Measurements from ENCODE around the gene ATR.
A peak's percentile ranks its signal among the peaks of the same experiment; 100 is the strongest.

Gene ATR

DNA sequence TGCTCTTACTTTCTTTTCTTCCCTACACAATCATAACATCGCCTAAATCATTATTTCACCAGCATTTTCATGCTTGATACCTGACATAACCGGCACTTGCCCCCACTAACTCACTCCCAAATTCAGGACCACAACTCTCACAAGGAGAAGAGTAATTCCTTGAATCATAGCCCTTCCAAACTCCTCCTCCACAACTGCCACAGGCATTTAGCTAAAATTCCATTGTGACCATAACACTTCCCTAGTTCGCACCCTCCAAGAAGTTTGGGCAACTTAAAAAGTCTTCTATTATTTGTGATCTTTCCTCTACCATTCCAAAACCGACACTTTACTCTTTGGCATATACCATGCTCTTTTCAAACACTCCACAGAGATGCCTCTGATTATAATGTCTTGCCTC, 71.3 kb downstream of the ATR start:
- DNase-seq, result no peak

DNA sequence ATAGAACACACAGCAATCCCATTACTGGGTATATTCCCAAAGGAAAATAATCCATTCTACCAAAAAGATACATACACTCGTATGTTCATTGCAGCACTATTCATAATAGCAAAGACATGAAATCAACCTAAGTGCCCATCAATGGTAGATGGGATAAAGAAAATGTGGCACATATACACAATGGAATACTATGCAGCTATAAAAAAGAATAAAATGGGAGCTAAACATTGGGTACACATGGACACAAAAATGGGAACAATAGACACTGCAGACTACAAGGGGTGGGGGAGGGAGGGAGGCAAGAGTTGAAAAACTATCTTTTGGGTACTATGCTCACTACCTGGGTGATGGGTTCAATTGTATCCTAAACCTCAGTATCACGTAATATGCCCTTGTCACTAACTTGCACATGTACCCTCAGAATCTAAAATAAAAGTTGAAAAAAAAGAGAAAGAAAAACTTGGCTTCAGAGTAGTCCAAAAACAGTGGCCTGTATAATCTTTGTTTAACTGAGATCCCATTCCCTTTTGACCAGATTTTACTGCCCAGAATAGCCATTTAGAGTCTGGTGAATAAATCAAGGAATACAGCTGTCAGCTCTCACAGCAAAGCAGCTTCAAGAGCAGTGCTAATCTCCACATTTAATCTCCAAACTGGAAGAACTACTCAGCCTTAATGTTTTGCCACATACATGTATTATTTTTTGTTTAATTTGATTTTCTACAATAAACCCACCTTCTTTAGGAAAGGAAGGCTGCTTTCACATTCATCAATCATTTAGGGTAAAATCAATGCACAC, 76.1 kb downstream of the ATR start:
- no peak for DNase-seq

DNA sequence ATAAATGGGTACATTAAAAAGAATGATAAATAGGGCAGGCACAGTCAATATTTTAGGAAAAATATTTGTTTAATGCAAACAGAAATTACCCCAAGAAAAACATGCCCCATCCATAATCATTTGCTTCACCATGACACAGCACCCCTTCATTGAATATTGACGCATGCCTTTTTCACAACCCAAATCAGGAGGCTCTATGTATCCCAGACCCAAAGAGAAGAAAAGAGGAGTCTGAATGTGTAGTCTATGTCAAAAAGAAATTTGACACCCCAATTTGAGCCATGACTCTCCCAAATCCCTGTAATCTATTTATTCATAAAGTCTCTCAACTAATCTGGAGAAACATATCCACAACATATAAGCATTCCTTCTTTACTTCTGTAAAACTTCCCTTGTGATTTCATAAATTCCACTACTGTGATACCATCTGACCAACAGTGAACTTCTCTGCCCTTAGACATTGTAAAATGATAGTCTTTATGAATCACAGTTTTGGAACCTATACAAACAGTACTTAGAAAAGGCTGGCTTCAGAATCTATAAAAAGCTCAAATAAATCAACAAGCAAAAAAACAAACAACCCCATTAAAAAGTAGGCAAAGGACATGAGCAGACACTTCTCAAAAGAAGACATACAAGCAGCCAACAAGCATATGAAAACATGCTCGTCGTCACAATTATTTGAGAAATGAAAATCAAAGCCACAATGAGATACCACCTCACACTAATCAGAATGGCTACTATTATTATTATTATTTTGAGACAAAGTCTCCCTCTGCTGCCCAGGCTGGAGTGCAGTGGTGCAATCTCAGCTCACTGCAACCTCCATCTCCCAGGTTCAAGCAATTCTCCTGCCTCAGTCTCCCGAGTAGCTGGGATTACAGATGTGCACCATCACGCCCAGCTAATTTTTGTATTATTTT, 77.3 kb downstream of the ATR start:
- DNase-seq, result no peak

DNA sequence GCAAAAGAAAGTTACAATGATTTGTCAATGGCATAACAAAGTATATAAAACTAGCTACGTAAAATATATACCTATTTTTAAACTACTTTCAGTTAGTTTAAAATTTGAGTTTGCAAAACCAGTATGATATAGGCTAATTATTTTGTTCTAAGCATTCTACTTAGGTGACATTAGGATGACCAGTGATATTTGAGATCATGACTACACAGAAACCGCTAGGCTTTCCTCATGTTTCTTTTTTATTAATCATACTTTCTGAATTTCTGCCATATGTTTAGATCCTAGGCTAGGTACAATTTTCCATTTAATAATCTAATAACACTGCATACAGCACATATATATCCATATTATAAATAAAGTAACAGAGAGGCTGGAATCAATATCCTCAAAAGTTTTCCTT, 78.3 kb downstream of the ATR start:
- DNase-seq, result no peak

DNA sequence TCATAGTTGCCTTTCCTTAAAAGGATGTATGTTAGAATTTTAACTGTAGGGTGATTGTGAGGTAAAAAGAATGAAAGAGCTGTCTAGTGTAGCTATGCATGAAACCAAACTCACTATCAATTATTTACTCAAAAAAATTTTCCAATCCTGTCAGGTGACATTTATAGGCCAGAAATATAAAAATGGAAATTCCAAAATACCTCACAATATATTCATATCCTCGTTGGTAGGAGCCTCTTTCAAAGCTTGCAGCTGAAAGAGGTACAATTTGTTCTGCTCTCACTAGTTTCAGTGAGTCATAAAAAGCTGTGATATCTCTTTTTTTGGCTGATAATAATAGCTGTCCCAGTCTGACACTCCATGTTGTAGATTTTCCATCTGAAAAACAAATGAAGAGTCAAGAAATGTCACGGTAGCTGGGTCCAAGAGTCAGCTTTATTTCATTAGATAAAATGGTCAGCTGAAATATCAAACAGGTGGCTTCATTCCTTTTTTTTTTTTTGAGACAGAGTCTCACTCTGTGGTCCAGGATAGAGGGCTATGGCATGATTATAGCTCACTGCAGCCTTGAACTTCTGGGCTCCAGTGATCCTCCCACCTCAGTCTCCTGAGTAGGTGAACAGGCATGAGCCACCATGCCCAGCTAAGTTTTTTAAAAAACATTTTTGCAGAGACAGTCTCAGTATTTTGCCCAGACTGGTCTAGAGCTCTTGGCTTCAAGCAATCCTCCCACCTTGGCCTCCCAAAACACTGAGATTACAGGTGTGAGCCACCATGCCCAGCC, 79.9 kb downstream of the ATR start:
- DNase-seq, result no peak

DNA sequence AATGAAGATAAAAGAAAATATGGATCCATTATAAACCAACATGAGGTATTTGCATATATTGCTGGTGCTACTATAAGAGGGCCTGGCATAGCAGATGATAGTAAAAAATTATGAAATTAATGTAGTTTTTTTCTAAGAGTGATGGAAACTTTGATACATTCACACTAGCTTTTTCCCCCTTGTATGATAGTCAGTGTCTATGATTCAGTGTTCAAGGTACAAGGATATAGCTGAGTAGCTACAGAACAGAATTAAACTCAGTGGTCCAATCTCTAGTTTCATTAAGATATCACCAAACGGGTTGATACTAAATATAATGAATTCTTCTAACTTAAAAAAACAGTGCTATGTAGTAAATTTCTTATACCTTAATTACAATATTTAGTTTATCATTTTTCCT, 80.8 kb downstream of the ATR start:
- no peak for DNase-seq

DNA sequence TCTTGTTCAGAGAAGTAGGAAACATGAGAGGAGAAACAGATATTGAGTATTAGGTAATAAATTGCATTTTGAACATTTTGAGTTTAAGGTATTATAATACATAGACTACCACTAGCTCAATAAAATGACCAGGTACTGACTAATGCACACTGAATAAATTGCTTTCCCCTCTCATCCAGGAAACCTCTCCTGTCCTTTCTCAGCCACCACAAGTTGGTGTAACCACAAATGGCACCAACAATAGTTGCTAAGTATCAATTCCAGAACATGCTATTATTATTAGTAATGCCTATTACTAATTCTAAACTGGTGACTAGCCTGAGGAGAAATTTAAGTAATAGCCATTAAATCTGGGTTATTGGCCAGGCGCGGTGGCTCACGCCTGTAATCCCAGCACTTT, 83.4 kb downstream of the ATR start:
- DNase-seq, result no peak

DNA sequence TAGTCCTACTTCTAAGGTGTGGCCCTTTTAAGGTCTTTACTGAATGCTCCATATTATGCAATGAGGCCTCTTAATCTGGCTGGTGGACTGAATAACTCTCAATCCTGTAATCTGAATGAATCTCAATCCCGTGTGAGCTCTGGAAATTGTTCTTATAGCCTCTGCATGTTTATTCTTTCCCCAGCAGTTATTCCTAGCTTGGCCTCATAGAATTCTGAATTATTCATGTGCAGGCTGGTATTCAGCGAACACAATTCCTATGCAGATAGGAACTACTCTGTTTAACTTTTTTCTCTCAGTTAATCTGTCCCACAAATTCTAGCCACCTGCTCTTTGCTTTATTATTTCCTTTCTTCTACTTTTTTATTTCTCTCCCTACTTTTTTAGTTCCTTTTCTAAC, 86.3 kb downstream of the ATR start:
- no peak for DNase-seq

DNA sequence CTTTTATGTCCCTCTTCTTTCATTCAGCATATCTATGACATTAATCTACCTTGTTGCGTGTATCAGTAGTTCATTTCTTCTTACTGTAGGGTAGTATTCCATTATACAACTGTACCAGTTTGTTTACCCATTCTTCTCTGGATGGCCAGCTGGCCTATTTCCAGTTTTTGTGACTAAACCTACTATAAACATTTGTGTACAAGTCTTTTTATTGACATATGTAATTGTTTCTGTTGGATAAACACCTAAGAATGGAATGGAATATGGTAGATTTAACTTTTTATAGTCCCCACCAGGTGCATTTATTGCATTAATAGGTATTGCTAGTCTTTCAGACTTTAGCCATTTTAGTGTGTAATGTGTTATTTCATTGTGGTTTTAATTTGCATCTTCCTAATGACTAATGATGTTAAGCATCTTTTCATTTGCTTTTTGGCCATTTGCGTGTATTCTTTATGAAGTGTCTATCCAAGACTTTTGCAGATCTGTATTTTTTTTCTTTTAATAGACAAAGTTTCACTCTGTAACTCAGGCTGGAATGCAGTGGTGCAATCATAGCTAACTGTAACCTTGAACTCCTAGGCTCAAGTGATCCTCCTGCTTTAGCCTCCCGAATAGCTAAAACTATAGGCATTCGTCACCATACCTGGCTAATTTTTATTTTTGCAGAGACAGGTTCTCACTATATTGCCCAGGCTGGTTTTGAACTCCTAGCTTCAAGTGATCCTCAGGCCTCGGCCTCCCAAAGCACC, 88.8 kb downstream of the ATR start:
- no peak for DNase-seq

DNA sequence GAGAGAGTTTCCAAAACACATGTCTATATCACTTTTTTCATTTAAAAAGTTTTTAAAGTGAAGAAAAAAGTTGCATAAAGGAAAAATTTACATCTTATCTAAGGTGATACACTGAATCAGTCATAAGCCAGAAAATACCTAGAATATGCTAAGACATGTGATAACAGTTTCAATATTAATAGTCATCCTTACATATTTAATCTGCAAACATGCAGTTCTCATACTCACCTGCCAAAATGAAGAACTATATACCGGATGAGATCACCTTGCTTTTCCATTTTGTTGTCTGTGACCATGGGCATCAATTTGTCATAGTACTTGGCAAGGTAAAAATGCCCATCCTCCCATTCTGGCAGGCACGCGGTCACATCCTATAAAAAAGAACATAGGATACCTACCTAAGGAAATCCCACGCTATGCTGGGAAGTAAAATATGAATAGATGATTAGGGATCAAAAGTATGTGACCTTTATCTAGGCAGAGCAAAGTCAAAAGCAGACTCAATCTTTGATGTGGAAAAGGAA, 93.6 kb downstream of the ATR start:
- DNase-seq, result no peak

DNA sequence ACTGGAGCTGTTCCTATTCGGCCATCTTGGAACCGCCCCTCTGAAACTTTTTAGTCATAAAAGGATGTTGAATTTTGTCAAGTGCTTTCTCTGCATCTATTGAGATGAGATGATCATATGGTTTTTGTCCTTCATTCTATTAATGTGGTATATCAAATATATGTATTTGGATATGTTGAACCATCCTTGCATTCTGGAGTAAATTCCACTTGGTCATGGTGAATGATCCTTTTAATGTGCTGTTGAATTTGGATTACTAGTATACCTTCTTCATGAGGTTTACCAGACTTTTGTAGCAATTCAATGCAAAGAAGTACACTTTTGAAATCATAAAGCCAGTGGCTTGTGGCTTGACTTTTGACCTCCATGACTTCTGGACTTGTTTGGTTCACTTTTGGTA, 97.3 kb downstream of the ATR start:
- no peak for DNase-seq

DNA sequence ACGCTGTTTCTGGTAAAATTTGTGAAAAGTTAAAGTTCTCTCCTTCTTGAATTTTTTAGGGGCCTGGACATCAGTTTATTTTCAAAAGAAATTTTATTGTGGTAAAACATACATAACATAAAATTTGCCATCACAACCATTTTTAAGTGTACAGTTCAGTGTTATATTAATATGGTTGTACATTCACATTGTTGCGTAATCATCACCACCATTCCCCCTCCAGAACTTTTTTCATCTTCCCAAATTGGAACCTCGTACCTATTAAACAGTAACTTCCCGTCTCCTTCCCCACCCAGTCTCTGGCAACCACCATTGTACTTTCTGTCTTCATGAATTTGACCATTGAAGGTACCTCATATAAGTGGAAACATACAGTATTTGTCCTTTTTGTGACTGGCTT, 107.7 kb downstream of the ATR start:
- DNase-seq, result no peak

DNA sequence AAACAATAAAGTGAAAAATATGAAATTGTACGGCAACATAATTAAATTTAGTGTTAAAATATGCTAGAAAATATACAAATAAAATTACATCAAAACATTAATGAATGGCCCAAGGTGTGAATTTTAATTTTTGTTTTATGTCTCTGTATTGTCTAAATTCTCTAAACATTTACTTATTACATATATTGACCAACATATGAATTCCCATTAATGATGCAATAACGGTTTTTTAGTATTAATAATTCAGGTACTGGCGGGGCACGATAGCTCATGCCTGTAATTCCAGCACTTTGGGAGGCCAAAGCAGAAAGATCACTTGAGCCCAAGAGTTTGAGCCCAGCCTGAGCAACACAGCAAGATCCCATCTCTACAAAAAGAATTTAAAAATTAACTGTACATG, 110.1 kb downstream of the ATR start:
- DNase-seq, result no peak

DNA sequence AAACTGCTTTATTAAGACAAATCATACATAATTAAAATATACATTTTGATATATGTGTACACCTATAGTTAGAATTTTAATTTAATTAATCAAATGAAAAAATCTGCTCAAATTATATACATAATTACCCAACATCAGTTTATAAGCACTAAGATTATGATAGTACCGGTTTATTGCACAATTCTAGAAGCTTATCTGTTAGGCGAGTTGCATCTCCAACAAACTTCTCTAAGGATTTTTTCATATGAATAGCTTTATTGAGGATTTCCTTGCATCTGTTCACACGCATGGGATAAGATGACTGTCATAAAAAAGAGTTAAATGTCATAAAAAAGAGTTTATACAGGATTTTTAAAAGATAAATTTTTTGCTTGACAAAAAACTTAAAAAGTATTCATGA, 110.8 kb downstream of the ATR start:
- no peak for DNase-seq

DNA sequence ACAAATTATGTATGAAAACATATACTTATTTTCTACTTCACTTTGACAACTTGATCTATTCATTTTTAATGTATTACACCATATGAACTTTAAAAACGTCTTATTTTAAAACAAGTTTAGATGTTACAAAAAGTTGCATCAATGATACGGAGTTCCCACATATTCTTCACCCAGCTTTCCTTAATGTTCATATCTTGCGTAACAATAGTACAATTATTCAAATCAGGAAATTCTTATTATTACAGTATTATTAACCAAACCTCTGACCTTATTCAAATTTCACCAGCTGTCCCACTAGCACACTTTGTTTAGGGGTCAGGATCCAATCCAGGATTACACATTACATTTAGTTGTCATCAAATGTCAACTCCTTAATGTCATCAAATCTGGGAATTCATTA, 117.8 kb downstream of the ATR start:
- DNase-seq, result no peak

DNA sequence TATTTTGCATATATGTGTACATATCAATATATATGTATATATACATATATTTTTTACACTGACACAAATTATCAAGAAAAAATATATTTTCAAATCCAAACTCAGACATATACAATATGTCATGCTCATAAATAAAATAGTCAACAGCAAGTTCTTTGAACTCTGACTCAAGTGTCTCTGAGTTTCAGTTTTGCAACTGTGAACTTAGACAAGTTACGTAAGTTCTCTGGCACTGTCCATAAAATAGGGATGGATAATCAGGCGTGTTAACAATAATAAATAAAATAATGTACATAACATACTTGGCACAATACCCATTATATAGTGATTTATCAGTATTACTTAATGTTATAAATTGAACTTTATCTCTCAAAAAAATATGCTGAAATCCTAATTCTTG, 118.6 kb downstream of the ATR start:
- no peak for DNase-seq

DNA sequence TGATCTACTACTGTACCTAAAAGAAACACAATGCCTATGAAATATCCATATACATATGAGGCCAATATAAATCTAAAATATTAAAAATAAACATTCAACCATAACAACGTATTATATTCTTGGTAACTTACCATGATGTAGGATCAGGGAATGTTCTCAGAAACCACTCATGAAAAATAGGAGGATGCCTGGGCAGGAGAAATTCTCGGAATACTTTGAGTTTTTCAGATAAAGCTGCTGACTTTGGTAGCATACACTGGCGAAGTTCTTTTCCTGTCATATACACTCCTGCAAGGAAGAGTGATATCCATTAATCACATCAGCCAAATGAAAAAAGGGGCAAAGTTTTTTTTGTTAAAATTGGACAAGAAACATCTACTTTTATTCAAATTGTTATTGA, 119.4 kb downstream of the ATR start:
- DNase-seq, result no peak

DNA sequence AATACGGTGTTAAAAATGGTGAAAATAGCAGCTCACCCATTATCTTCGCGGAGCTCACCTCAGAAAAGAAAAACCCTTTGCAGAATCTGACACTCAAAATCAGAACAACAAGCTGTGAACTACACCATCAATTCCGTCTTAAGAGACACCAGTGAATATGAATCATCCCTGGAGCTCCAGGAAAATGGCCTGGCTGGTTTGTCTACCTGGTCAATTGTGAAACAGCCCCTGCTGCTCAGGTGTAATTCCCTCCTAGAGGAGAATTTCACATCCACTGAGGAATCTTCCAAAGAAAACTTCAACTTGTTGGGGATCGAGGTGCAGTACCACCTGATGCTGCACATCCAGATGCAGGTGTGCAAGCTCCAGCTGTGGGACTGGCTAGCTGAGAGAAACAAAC, 127.7 kb downstream of the ATR start:
- no peak for DNase-seq

DNA sequence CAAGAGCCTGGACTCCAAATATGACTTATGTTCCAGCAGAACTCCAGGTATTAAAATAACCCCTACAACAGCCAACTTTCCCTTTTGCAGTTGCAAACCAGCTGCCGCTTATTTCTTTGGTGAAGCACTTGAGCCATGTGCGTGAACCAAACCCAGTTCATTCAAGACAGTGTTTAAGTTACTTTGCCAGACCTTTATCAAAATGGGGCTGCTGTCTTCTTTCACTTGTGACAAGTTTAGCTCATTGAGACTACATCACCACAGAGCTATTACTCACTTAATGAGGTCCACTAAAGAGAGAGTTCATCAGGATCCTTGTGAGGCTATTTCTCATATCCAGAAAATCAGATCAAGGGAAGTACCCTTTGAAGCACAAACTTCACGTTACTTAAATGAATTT, 128.3 kb downstream of the ATR start:
- no peak for DNase-seq

DNA sequence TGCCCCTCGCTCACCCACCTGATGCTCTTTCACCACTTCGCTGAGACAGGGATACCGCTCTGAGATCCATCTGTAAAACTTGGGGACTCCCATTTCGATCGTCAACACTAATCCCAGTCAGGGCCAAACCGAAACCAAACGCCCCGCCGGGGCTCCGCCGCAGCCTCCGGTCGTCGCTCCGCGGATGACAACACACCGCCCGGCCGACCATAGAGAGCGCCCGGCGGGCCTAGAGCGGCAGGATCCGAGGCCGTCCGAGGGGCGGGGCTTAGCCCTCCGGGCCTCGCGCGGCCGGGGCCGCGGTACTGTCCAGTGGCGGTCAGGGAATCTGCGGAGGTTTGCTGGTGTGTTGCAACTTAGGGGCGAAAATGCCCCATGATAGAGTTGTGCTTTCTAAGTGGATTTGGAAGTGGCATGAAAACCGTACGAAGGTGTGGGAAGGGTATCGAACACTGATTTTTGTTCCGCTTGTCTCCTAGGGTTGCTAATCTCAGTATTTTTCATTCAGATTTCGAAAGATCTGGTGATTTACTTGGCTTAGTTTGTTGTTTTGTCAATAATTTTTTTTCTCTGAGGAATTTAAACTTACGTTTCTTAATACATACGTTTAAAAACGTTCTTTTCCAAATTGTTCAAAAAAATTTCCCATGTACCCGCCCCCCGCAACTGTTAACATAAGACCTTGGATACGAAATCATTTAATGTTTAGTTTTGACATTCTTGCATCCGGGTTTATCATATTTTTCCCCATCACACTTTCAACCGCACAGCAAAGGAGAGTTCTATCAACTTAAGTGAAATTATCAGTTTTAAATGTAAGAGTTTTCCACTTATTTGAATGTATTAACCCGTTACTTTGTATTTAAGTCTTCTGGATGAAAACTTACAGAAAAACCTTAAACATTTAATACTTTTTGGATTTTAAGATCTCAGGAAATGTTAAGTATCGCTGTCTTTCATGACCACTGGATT, 130.4 kb downstream of the ATR start, which contains the start of gene XRN1:
XRN1 (minus strand) TSS at position 186 of the 972 bp plus-strand sequence; CDS start at position 93, 93 bp downstream.
- peak; percentile 95 for DNase-seq

DNA sequence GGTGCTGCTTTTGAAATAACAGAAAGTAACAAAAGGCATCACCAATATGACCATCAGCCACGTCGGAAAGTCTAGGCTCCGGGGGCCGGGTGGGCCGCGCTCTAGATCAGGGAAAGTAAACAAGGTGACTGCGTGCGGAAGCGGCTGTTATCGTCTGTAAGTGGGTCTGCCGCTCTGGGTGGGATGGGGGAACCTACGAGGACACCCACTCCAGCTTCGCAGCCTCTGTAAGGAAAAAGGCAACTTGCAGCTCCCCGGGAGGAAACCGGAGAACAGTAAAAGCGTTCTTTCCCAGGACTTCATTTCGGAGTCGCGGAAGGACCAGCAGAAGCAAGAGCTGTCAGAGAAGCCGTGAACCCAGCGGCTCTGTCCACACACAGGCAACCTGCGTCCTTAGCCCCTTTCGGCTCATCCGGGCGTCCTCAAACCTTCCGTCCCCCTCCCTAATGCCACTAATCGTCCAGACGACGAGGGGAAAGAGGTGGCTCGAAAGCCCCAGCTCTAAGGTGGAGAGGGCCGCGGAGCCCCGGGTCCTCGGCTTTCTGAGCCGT, 131.2 kb downstream of the ATR start:
- peak; percentile 47 for DNase-seq

All from NCI-H1436 (cell line).